Panc1 (cell line): ENCODE data around the gene MRPL38.

Experiments
- CTCF ChIP-seq: fragments of 450-650 bp; IDR thresholded peaks from 2 replicates; pipeline ENCODE4 v1.5.1; 2017; ENCODE audit warnings: mild to moderate bottlenecking
- SIN3A ChIP-seq: IDR thresholded peaks from 2 replicates; pipeline ENCODE4 v1.6.1; 2012; ENCODE audit warnings: low read depth, mild to moderate bottlenecking, low read length, moderate library complexity, borderline replicate concordance; ENCODE audit not compliant: insufficient read depth

DNA sequence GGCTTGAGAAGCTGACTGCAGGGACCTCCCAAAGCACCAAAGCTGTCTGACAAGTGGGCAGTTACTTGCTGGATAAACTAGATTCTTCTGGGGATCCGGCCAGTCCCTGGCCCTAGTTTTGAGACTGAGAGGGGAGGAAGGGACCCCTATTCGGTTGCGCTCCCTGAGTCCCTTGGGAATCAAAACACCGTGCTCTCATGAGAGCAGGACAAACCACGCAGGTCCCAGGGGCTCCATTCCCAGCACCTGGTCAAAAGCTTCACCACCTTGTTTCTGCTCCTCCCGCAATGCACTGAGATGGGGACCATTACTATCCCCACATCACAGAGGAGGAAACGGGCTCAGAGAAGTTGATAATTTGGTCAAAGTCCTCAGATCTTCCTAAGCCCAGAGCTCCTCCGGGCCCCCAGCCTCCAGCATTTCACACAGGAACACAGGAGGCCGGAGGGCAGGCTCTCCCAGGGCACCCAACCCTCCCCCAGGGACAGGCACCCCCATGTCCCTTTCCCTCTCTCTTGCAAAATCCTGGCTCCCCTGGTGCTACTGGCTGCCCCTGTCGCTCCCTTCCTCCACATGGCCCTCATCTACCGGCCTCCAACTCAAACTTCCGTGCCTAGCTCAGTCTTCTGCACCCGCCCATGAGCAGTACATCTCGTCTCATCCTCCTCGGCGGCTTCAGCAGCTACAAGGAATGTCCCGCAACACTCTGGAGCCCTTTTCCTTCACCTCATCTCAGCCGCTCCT, 11.2 kb downstream of the MRPL38 start:
- TF ChIP-seq SIN3A (no peak), CTCF (no peak)
